ENCODE results near the gene PTPRG.

DNA sequence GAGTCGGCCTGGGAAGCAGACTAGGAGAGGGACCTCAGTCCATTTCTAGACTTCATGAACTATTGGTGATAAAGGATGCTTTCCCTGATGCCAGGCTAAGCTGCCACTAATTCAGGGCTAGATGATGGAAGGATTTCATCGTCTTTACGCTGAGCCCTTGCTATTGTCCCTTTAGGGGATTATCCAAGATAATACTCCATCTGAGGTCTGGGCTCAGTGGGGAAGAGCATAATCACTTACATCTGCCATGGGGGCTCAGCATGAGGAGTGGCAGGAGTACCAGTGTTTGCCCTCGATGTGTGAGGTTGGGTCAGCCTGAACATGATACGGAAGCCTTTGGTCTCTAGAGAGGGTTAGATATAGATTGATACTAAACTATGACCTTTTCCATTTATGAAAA, 47.3 kb downstream of the PTPRG start:
- TF ChIP-seq, protein P1, sequence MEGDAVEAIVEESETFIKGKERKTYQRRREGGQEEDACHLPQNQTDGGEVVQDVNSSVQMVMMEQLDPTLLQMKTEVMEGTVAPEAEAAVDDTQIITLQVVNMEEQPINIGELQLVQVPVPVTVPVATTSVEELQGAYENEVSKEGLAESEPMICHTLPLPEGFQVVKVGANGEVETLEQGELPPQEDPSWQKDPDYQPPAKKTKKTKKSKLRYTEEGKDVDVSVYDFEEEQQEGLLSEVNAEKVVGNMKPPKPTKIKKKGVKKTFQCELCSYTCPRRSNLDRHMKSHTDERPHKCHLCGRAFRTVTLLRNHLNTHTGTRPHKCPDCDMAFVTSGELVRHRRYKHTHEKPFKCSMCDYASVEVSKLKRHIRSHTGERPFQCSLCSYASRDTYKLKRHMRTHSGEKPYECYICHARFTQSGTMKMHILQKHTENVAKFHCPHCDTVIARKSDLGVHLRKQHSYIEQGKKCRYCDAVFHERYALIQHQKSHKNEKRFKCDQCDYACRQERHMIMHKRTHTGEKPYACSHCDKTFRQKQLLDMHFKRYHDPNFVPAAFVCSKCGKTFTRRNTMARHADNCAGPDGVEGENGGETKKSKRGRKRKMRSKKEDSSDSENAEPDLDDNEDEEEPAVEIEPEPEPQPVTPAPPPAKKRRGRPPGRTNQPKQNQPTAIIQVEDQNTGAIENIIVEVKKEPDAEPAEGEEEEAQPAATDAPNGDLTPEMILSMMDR (IDR thresholded peaks at IDR 0.05), result no peak
- no peak for TF ChIP-seq POLR2A (IDR thresholded peaks at IDR 0.05)

All from adrenal gland (tissue), 5 donors.